Measurements from ENCODE around the gene DEFB128.

The DEFB128 gene

DNA sequence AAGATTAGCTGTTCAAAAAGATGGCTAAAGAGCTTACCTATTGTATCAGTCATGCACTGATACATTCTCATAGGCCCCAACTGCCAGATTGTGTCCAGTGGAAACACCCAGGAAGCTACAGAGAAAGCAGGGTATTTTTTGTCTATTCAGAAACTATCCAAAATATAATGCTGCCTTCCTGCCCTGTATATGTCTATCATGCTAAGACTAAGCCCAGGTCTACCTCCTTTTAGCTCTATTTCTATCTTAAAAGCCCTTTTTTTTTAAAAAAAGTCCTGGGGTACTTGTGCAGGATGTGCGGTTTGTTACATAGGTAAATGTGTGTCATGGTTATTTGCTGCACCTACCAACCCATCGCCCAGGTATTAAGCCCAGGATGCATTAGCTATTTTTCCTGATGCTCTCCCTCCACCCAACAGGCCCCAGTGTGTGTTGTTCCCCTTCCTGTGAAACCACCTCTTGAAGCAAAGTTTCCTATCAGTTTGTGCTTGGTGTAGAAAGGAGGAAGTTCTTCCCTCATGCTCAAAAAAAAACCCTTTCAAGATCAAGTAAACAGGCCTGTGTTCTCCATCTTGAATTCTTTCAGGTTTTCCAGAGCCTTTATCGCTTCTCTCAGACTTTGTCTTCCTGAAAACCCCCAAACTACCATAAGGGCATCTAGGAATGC, 38.1 kb upstream of the DEFB128 start:
- TF ChIP-seq, protein P1, sequence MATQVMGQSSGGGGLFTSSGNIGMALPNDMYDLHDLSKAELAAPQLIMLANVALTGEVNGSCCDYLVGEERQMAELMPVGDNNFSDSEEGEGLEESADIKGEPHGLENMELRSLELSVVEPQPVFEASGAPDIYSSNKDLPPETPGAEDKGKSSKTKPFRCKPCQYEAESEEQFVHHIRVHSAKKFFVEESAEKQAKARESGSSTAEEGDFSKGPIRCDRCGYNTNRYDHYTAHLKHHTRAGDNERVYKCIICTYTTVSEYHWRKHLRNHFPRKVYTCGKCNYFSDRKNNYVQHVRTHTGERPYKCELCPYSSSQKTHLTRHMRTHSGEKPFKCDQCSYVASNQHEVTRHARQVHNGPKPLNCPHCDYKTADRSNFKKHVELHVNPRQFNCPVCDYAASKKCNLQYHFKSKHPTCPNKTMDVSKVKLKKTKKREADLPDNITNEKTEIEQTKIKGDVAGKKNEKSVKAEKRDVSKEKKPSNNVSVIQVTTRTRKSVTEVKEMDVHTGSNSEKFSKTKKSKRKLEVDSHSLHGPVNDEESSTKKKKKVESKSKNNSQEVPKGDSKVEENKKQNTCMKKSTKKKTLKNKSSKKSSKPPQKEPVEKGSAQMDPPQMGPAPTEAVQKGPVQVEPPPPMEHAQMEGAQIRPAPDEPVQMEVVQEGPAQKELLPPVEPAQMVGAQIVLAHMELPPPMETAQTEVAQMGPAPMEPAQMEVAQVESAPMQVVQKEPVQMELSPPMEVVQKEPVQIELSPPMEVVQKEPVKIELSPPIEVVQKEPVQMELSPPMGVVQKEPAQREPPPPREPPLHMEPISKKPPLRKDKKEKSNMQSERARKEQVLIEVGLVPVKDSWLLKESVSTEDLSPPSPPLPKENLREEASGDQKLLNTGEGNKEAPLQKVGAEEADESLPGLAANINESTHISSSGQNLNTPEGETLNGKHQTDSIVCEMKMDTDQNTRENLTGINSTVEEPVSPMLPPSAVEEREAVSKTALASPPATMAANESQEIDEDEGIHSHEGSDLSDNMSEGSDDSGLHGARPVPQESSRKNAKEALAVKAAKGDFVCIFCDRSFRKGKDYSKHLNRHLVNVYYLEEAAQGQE (IDR thresholded peaks at IDR 0.05; ENCODE audit: insufficient read depth in 1 of 2, low read depth in 2 of 2, low read length in 2 of 2): no peak
- TF ChIP-seq POLR2AphosphoS5 (IDR thresholded peaks at IDR 0.05; ENCODE audit: low read depth, low read length) (no peak), FOXP2 (optimal IDR thresholded peaks at IDR 0.05; ENCODE audit: borderline replicate concordance, extremely low read depth, extremely low read length, insufficient read depth) (no peak), TAF1 (IDR thresholded peaks at IDR 0.05; ENCODE audit: borderline replicate concordance, insufficient read depth, low read length) (no peak), SIN3A (IDR thresholded peaks at IDR 0.05; ENCODE audit: borderline replicate concordance, insufficient read depth, low read length) (no peak)

DNA sequence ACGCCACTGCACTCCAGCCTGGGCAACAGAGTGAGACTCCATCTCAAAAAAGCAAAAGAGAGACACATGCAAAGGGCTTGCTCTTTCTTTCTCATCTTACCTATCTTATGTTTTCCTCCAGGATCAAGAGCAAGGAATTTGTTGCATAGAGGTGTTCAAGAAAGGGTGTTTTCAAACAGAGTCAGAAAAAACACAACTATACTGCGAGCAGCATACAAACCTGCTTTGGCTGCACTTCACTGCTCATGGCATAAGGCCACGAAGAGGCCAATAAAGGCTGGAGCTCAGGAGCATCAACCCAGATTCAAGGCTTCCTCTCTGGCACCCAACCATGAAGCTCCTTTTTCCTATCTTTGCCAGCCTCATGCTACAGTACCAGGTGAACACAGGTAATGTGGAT, 37.4 kb upstream of the DEFB128 start, which contains the start of gene DEFB129:
Gene DEFB129 (plus strand): TSS at position 301 of the 400 bp plus-strand sequence. CDS start 31 bp downstream, at position 332.
- no peak for TF ChIP-seq TAF1 (IDR thresholded peaks at IDR 0.05; ENCODE audit: borderline replicate concordance, insufficient read depth, low read length)

DNA sequence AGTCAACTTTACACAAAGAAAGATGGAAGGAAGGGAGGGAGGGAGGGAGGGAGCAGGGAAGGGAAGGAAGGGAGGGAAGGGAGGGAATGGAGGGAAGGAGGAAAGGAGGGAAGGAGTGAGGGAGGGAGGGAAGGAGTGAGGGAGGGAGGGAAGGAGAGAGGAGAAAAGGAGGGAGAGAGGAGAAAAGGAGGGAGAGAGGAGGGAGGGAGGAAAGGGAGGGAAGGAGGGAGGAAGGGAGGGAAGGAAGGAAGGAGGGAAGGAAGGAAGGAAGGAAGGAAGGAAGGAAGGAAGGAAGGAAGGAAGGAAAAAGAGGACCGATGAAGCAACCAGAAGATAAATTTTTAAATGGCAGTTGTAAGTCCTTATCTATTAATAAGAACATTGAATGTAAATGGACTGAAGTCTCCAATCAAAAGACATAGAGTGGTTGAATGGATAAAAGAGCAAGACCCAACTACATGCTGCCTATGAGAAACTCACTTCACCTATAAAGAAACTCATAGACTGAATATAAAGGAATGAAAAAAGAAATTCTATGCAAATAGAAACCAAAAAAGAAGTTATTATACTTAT, 31.8 kb upstream of the DEFB128 start:
- TF ChIP-seq, protein P1 (IDR thresholded peaks at IDR 0.05; ENCODE audit: insufficient read depth in 1 of 2, low read depth in 2 of 2, low read length in 2 of 2): no peak
- no peak for TF ChIP-seq FOXP2 (optimal IDR thresholded peaks at IDR 0.05; ENCODE audit: borderline replicate concordance, extremely low read depth, extremely low read length, insufficient read depth)
- no peak for TF ChIP-seq SIN3A (IDR thresholded peaks at IDR 0.05; ENCODE audit: borderline replicate concordance, insufficient read depth, low read length)
- TF ChIP-seq POLR2AphosphoS5 (IDR thresholded peaks at IDR 0.05; ENCODE audit: low read depth, low read length): no peak
- TF ChIP-seq TAF1 (IDR thresholded peaks at IDR 0.05; ENCODE audit: borderline replicate concordance, insufficient read depth, low read length): no peak

DNA sequence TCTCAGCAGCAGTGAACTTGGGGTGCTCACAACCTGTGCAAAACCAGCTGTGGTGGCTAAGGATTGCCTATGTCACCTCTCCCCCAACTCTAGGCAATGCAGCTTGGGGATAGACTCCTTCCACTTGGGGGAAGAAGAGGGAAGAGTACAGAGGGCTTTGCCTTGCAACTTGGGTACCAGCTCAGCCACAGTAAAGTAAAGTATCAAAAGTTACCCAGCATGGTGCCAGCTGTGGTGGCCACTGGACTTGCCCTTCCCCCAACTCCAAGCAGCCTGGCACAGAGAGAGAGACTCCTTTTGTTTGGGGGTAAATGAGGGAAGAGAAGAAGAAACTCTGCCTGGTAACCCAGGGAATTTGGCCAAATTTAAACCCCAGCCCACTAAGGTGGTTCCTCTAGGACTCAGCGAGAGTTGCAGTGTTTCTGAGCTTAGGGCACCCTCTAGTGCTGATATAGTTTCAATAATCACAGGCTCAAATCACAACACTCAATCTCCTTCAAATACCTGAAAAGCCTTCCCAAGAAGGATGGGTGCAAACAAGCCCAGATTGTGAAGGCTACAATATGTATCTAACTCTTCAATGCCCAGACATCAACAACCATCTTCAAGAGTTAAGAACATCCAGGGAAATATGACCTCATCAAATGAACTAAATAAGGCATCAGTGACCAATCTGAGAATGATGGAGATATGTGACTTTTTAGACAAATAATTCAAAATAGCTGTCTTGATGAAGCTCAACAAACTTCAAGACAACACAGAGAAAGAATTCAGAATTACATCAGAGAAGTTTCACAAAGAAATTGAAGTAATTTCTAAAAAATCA, 30.0 kb upstream of the DEFB128 start:
- TF ChIP-seq POLR2AphosphoS5 (IDR thresholded peaks at IDR 0.05; ENCODE audit: low read depth, low read length): no peak

DNA sequence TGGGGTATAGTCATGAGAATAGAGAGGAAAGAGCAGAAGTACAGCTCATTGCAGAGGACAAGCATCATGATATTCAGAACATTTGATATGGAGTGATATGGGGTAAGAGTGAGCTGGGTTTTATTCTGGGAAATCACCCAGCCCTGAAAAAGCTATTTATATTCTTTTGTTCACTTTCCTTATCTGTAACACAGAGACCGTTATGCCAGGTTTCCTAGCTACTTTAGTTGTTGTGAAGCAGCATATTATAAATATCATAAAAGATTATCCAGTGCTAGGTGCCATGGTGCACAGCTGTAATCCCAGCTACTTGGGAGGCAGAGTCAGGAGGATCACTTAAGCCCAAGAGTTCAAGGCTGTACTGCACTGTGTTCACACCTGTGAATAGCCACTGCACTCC, 27.8 kb upstream of the DEFB128 start:
- TF ChIP-seq POLR2AphosphoS5 (IDR thresholded peaks at IDR 0.05; ENCODE audit: low read depth, low read length) (no peak), TAF1 (IDR thresholded peaks at IDR 0.05; ENCODE audit: borderline replicate concordance, insufficient read depth, low read length) (no peak), SIN3A (IDR thresholded peaks at IDR 0.05; ENCODE audit: borderline replicate concordance, insufficient read depth, low read length) (no peak), FOXP2 (optimal IDR thresholded peaks at IDR 0.05; ENCODE audit: borderline replicate concordance, extremely low read depth, extremely low read length, insufficient read depth) (no peak)
- TF ChIP-seq, protein P1 (IDR thresholded peaks at IDR 0.05; ENCODE audit: insufficient read depth in 1 of 2, low read depth in 2 of 2, low read length in 2 of 2): no peak

DNA sequence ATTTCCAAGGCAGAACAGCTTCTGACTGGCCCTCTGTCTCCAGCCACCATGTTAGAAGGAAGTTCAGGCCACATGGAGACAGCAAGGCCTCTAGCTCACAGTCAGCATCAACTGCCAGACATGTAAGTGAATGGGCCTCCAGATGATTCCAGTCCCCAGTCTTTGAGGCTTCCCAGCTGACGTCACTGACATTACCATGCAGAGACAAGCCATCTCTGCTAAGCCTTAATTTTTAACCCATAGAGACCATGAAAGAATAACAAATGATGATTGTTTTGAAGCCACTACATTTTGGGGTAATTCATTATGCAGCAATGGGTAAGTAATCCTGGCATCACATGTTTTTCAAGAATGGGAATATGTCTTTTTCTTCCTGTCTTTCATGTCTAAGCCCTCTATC, 26.3 kb upstream of the DEFB128 start:
- TF ChIP-seq, protein P1 (IDR thresholded peaks at IDR 0.05; ENCODE audit: insufficient read depth in 1 of 2, low read depth in 2 of 2, low read length in 2 of 2): no peak
- TF ChIP-seq FOXP2 (optimal IDR thresholded peaks at IDR 0.05; ENCODE audit: borderline replicate concordance, extremely low read depth, extremely low read length, insufficient read depth) (no peak), SIN3A (IDR thresholded peaks at IDR 0.05; ENCODE audit: borderline replicate concordance, insufficient read depth, low read length) (no peak), TAF1 (IDR thresholded peaks at IDR 0.05; ENCODE audit: borderline replicate concordance, insufficient read depth, low read length) (no peak), POLR2AphosphoS5 (IDR thresholded peaks at IDR 0.05; ENCODE audit: low read depth, low read length) (no peak)

Data from PFSK-1 (cell line).